Spinal cord (tissue), 10 donors: ENCODE results near the gene GPC6. TPM values are rescaled to one million over a fixed set of nuclear protein-coding genes. Genes with fewer than 3 reads are reported as not detected.

Experiments
- DNase-seq, 6 donors: peaks; one replicate each; pipeline versions ENCODE4 v3.0.0 to v3.0.0-alpha.2; 2013 to 2015; ENCODE audit warnings: low spot score in 6 of 6, low read depth in 4 of 6
- H3K27ac ChIP-seq: one replicate; pipeline ENCODE4 v1.5.1; 2013; ENCODE audit warnings: low read depth, low read length, control low read depth
- H3K27me3 ChIP-seq: one replicate; pipeline ENCODE4 v1.6.1; 2013; ENCODE audit warnings: low read length; ENCODE audit not compliant: control insufficient read depth, insufficient read depth
- H3K36me3 ChIP-seq: one replicate; pipeline ENCODE4 v1.6.1; 2013; ENCODE audit warnings: low read length; ENCODE audit not compliant: control insufficient read depth, insufficient read depth
- H3K4me1 ChIP-seq: one replicate; pipeline ENCODE4 v1.6.1; 2013; ENCODE audit warnings: low read length; ENCODE audit not compliant: control insufficient read depth, insufficient read depth
- H3K4me3 ChIP-seq: one replicate; pipeline ENCODE4 v1.5.1; 2013; ENCODE audit warnings: low read depth, low read length, control low read depth
- H3K9me3 ChIP-seq: one replicate; pipeline ENCODE4 v1.6.1; 2013; ENCODE audit warnings: low read length; ENCODE audit not compliant: control insufficient read depth, insufficient read depth
- WGBS: methylation state at CpG from one replicate; pipeline ENCODE4 v1.1.5; 2013; ENCODE audit warnings: missing lambda C conversion rate; ENCODE audit not compliant: insufficient coverage; 5-methylcytosine and 5-hydroxymethylcytosine counted together
- polyA plus RNA-seq, 2 donors: library from polyadenylated mRNA; unstranded; fragments of 120-200 nt; gene quantifications; one replicate each; pipeline ENCODE4 v1.2.1, GENCODE V29; 2013; ENCODE audit not compliant: insufficient read length in 2 of 2
- total RNA-seq, 2 donors: library from RNA; depleted of rRNA in 1 of 2; stranded (reverse); fragments of 120-200 nt in 1 of 2; fragments of >200 nt in 1 of 2; gene quantifications; one replicate each; pipeline versions ENCODE4 v1.2.3 to v1.2.4, GENCODE V29; 2013 to 2014
- donor health status: healthy.

GPC6 gene
- total and polyA plus RNA-seq, 4 donors = 19.8 to 109 (median 46.0) TPM

DNA sequence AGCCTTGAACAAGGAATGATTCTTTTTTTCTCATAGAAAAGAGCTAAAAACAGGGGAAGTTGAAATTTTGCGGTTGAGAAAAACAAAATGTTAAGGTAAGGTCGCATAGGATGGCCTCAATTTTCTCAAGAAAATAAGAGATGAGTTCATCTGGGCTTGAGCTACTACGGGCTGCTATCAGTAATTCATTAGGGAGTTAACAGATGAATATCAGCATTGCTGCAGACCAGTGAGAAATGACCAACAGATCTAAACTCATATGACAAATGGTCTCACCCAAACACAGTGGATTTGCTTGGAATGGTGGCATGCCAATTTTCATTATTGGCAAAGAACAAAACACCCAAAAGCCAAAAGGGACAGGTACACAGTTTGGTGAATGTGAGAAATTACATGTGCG is 56.6 kb downstream of the GPC6 start:
- Histone ChIP-seq H3K9me3 (no peaks in the 10 kb centered on the region), H3K27me3 (no peaks in the 10 kb centered on the region), H3K36me3 (no peaks in the 10 kb centered on the region), H3K27ac (no peak overlapping the region), H3K4me1 (no peaks in the 10 kb centered on the region), H3K4me3 (no peak overlapping the region)
- WGBS = no CpG with 5 or more reads among the region's 4 CpGs
- DNase-seq = no peak

DNA sequence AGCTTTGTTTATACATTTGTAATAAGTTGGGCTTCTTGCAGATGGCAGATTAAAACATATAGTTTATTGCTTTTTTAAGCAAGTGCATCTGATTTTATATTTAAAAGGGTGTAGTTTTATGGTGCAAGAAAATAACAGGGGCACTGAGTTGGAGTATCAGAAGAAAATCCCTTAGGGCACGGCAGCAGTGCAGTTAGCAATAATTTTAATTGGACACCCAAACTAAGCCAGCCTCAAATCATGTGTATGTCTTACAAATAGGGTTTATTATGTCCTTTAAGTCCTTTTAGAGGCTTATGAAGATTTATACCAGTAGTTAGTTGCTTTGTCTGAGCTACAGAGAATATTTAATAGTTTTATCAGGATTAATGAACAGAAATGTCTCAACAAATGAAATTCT is 57.5 kb downstream of the GPC6 start:
- Histone ChIP-seq H3K27ac (no peak overlapping the region), H3K4me1 (no peaks in the 10 kb centered on the region), H3K36me3 (no peaks in the 10 kb centered on the region), H3K4me3 (no peak overlapping the region), H3K27me3 (no peaks in the 10 kb centered on the region), H3K9me3 (no peaks in the 10 kb centered on the region)
- WGBS = no CpG with 5 or more reads among the region's 1 CpG
- DNase-seq = peak in 1 of 6 donors; percentile 50

- Histone ChIP-seq H3K27me3 (no peaks in the 10 kb centered on the region), H3K27ac (no peak overlapping the region), H3K9me3 (no peaks in the 10 kb centered on the region), H3K36me3 (no peaks in the 10 kb centered on the region), H3K4me1 (no peaks in the 10 kb centered on the region), H3K4me3 (no peak overlapping the region)
- 20% methylated on average over 1 of the region's 4 CpGs for WGBS
- no peak for DNase-seq
Observed at GRCh38 chr13:93286047-93286446, 59.4 kb downstream of the GPC6 start.

DNA sequence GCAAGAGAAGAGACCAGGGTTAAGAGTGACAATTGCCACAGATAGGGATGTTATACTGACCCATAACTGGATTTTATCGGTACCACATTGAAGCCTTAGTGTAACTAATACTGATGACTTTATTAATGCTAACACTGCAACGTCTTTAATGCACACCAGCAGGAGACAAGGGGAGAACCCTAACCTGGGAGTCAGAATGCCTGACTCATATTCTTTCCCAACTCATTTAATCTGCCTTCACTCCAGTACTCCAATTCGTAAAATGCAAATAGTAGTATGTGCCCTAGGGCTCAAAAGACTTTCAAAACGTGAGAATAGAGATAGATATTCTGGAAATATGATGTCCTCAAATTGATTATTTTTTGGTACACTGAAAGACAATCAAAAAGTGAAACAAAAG is 62.4 kb downstream of the GPC6 start:
- DNase-seq = no peak
- Histone ChIP-seq H3K4me3 (no peak overlapping the region), H3K27ac (no peak overlapping the region), H3K27me3 (no peaks in the 10 kb centered on the region), H3K4me1 (no peaks in the 10 kb centered on the region), H3K9me3 (no peaks in the 10 kb centered on the region), H3K36me3 (no peaks in the 10 kb centered on the region)
- WGBS = no CpG with 5 or more reads among the region's 4 CpGs

DNA sequence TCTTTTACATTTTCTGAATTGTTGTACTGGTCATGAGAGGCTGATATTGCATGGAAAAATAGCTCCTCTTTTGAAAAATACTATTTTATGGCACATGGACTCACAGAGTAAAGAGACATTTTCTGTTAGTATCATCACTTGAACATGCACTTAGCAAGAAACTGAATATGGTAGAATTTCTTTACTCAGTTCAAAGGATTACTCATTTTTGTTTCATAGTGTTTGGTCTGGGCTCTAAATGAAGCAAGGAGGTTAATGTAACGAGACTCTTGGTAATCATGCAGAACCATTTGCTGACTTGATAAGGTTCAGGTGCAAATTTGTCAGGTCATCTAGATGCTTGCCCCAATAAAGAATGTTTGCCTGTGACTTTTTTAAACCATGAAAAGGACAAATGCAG is 63.2 kb downstream of the GPC6 start:
- 80% methylated on average over 1 of the region's 1 CpG for WGBS
- Histone ChIP-seq H3K36me3 (no peaks in the 10 kb centered on the region), H3K4me3 (no peak overlapping the region), H3K9me3 (no peaks in the 10 kb centered on the region), H3K27ac (no peak overlapping the region), H3K27me3 (no peaks in the 10 kb centered on the region), H3K4me1 (no peaks in the 10 kb centered on the region)
- DNase-seq = no peak

- no peaks in the 10 kb centered on the region for H3K4me1 ChIP-seq
- no peaks in the 10 kb centered on the region for H3K9me3 ChIP-seq
- H3K36me3 ChIP-seq = no peaks in the 10 kb centered on the region
- H3K27ac ChIP-seq = no peak overlapping the region
- DNase-seq = no peak
- H3K27me3 ChIP-seq = no peaks in the 10 kb centered on the region
- H3K4me3 ChIP-seq = no peak overlapping the region
Observed at GRCh38 chr13:93290503-93290902, 63.9 kb downstream of the GPC6 start.

DNA sequence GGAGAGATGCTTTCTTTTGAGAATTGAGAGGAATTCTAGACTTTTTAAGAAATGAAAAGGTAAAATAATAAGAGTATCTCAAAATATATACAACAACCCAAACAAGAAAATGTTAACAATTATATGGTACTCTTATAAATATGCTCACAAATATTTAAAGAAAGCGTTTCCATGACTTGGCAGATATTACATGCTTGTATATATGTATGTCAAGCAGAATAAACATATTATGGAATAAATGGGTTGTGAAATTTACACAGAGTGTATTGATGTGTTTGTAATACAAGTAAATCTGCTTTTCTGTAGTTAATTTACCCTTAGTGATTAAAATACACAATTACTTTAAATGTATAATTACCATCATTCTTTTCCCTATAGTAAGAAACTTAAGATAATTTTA is 65.8 kb downstream of the GPC6 start:
- no CpG with 5 or more reads among the region's 1 CpG for WGBS
- no peaks in the 10 kb centered on the region for H3K9me3 ChIP-seq
- H3K4me3 ChIP-seq = no peak overlapping the region
- H3K36me3 ChIP-seq = no peaks in the 10 kb centered on the region
- no peak overlapping the region for H3K27ac ChIP-seq
- H3K27me3 ChIP-seq = no peaks in the 10 kb centered on the region
- no peak for DNase-seq
- no peaks in the 10 kb centered on the region for H3K4me1 ChIP-seq

DNA sequence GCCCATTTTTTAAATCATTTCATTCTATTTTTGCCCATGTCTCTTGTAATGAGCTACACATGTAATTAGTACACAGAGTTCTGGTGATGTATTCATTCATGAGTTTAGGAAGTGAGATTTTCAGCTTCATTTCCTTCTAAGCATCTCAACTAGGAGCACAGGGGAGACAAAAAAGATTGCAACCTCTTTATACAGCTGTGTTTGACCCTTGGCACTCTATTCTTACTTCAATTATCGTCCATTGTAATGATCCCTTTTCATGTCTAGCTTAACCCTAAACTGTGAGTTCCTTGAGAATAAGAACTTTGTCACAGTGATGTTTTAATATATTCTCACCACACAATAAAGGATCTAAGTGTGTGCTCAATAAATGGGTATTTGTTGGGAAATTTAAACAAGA is 67.1 kb downstream of the GPC6 start:
- Histone ChIP-seq H3K36me3 (no peaks in the 10 kb centered on the region), H3K4me3 (no peak overlapping the region), H3K27me3 (no peaks in the 10 kb centered on the region), H3K27ac (no peak overlapping the region), H3K9me3 (no peaks in the 10 kb centered on the region), H3K4me1 (no peaks in the 10 kb centered on the region)
- no peak for DNase-seq
- WGBS = no CpG with 5 or more reads among the region's 1 CpG

DNA sequence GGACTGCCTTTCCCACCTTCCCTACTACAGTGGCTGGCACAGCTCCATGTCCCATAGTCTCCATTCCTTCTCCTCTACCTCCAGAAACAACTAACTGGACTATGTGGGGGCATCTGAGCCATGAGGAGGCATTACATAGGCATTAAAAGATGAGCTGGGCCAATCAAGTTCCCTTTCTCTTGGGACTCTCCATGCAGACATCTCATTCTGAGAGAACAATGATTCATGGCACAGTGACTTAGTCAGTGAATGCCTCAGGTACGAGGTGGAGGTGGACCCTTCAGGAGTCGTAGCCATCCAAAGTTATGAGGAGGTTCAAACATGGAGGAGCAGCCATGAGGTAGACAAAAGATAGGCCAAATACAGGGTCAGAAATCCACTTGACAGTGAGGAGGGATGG is 70.0 kb downstream of the GPC6 start:
- no peaks in the 10 kb centered on the region for H3K36me3 ChIP-seq
- 100% methylated on average over 2 of the region's 2 CpGs for WGBS
- no peak overlapping the region for H3K27ac ChIP-seq
- H3K4me1 ChIP-seq = no peaks in the 10 kb centered on the region
- H3K27me3 ChIP-seq = no peaks in the 10 kb centered on the region
- H3K4me3 ChIP-seq = no peak overlapping the region
- H3K9me3 ChIP-seq = no peaks in the 10 kb centered on the region
- DNase-seq = no peak

GRCh38 chr13:93298713-93299112 is 72.1 kb downstream of the GPC6 start:
- Histone ChIP-seq H3K27me3 (no peaks in the 10 kb centered on the region), H3K27ac (no peak overlapping the region)

More at GRCh38 chr13:93298713-93299112, 72.1 kb downstream of the GPC6 start:
- Histone ChIP-seq H3K4me3 (no peak overlapping the region), H3K9me3 (no peaks in the 10 kb centered on the region), H3K4me1 (no peaks in the 10 kb centered on the region), H3K36me3 (no peaks in the 10 kb centered on the region)
- 100% methylated on average over 3 of the region's 4 CpGs for WGBS
- no peak for DNase-seq
